T-helper 2 cell treated with Interferon-gamma antibody and Interleukin-4, amounts not matched to agents 100 ng/mL and 5 ng/mL, for 36 hours (primary cell): ENCODE results near the gene SRGN. TPM values are rescaled to one million over a fixed set of nuclear protein-coding genes. Genes with fewer than 3 reads are reported as not detected.
"Not testable (repeated sequence)": the region's sequence is repeated elsewhere in the genome, so short reads cannot be mapped to it uniquely, and the experiment has no call there.

Source experiments
- intact Hi-C: fragments of 100-400 bp; cut with micrococcal nuclease; formaldehyde crosslinking; loops from one replicate; pipeline ENCODE4 v1.15.1; 2023
- total RNA-seq: library from RNA; stranded (reverse); gene quantifications from 2 replicates; pipeline ENCODE4 v1.2.3, GENCODE V29; 2022

The SRGN gene
- 215 and 220 TPM in 2 replicates for total RNA-seq

DNA sequence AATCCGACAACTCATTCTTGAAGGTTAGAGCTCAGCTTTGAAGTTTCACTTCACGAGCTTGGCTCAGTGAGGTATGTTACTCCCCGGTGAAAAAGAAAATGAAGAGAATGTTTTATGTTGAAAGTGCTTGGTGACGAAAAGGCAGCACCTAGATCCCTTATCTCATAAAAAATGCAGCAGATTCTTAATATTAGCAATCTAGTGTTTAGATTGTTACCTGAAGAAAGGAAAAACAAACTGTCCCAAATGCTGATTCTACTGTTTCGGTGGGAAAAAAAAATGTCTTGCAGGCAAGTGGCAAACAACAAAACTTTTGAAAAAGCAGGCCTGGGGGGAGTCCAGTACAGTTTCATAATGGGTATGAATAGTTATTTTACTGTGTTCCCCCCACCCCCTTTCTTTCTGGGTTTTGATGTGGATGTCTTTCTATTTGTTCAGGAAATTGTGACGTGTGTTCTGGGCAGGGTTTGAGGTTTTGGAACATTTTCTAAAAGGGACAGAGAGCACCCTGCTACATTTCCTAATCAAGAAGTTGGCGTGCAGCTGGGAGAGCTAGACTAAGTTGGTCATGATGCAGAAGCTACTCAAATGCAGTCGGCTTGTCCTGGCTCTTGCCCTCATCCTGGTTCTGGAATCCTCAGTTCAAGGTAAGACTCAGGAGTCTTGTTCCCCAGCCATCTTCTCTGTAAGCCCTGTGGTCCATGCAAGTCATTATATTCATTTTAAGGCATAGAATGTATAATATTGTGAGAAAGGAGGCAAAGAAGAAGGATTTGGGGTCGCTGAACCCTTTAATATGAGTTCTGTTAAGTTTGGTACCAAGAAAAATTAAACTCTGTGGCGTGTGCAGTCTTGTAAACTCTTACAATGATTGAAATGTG is at the start of gene SRGN:
Gene SRGN (plus strand): TSS at position 514 of the 881 bp plus-strand sequence. CDS start 55 bp downstream, at position 569.
- intact Hi-C loops: loop anchor here (1.0 to 2.0 kb wide), 3 partner anchors 27 to 99 kb away; partner anchors contain the start of genes KIFBP and SUPV3L1

GRCh38 chr10:69040904-69041303 is 47.0 kb upstream of the SRGN start:
- intact Hi-C loops: not testable (repeated sequence)

- intact Hi-C loops: no loop called here
Observed at GRCh38 chr10:69042417-69042816, 45.5 kb upstream of the SRGN start.

DNA sequence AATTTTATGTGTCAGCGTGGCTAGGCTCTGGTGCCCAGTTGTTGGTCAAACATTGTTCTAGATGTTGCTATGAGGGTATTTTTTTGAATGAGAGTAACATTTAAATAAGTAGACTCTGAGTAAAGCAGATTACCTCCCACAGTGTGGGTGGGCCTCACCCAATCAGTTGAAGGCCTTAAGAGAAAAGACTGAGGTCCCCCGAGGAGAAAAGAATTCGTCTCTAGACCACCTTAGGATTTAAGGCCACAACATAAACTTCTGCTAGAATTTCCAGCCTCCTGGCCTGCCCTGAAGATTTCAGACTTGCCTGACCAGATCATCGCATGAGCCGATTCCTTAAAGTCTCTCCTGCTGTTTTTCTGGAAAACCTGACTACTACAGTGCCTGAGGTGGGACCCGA is 45.1 kb upstream of the SRGN start:
- intact Hi-C loops: no loop called here

GRCh38 chr10:69043931-69044531 is 43.9 kb upstream of the SRGN start:
- intact Hi-C loops: loop anchor here (2.0 kb wide), 1 partner anchor 39 kb away; no protein-coding TSS in a partner anchor

- intact Hi-C loops: loop anchor here (2.0 kb wide), 1 partner anchor 40 kb away; no protein-coding TSS in a partner anchor
Observed at GRCh38 chr10:69044546-69044945, 43.4 kb upstream of the SRGN start.

- intact Hi-C loops: loop anchor here (1.0 to 2.0 kb wide), 5 partner anchors 10 to 45 kb away; no protein-coding TSS in a partner anchor
Observed at GRCh38 chr10:69045441-69046300, 42.2 kb upstream of the SRGN start.

GRCh38 chr10:69047111-69047832 is 40.6 kb upstream of the SRGN start:
- intact Hi-C loops: no loop called here

DNA sequence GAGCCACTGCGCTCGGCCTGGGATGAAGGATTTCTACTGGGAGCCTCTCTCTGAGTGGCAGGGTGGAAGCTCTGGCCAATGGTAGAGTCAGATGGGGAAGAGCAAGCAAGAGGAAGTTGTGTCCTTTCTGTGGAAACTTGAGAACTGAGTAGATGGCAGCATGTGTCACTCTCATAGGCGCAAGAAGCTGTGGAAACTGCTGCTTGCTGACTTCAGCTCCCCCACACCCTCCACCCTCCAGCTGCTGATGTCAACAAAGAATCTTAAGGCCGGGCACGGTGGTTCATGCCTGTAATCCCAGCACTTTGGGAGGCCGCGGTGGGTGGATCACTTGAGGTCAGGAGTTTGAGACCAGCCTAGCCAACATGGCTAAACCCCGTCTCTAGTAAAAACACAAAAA is 39.8 kb upstream of the SRGN start:
- intact Hi-C loops: loop anchor here (1.0 kb wide), 1 partner anchor 9 kb away; no protein-coding TSS in a partner anchor

DNA sequence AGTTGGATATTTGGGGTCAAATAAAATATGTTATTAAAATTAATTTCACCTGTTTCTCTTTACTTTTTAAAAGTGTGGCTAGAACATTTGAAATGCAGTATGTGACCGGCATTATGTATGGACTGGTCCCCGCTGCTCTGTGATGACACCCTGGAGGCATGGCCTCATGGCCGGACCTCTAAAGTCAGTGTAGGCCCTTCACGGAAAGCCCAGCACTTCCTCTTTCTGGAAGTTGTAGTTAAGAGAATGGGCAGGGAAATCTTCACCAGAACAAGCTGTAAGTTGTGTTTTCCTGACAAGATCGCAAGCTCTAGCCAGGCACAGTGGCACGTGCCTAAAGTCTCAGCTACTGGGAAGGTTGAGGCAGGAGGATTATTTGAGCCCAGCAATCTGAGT is 38.3 kb upstream of the SRGN start:
- intact Hi-C loops: no loop called here

- intact Hi-C loops: no loop called here
Observed at GRCh38 chr10:69051303-69051702, 36.6 kb upstream of the SRGN start.

GRCh38 chr10:69051710-69052487 is 36.0 kb upstream of the SRGN start:
- intact Hi-C loops: no loop called here

DNA sequence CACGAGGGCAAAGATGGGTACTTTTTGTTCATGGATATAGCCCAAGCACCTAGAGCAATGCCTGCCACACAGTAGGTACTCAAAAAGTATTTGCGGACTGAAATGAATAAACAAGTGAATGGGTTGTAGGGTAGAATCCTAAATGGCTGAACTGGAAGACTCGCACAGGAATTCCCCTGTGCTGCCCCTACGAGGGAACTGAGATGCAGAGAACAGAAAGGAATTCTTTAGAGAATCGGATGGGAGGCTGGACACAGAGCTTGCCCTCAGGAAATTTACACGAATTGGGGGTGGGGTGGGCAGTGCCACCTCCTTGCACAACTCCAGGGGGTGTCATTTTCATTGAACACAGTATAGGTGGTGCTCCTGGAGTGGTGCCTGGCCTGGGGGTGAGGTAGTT is 35.2 kb upstream of the SRGN start:
- intact Hi-C loops: no loop called here

- intact Hi-C loops: loop anchor here (1.0 kb wide), 1 partner anchor 10 kb away; no protein-coding TSS in a partner anchor
Observed at GRCh38 chr10:69055241-69055640, 32.7 kb upstream of the SRGN start.

GRCh38 chr10:69056129-69056528 is 31.8 kb upstream of the SRGN start:
- intact Hi-C loops: no loop called here

DNA sequence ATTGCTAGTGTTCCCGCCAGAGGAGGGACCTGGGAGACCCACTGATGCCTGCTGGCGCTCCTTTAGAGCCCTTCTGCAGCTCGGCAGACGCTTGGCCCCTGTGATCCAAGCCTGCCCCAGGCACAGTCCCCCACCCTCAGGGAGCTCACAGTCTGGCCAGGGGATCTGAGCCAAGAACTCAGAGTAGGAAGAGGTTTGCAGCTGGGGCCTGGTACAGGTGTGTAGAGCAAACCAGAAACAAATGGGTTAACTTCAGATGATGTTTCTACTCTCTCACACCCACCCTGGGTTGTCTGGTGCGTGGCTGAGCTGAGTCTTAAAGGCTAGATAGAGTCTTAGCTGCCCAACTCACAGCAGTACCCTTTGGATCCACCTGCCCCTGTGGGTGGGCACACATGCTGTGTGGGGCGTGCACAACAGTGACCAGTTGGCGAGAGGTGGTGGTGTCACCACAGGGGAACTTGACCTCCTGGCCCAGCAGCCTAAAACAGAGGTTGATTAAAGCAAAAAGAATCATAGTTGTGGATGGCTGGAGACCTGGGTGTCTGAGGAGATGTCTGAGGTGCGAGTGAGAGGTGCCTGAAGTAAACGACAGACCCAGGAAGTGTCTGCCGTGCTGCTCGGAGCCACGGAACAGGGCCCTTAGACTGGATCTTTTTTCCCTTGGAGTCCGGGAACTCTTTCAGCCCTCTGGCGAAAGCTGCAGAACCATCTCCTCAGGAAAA is 31.2 kb upstream of the SRGN start:
- intact Hi-C loops: loop anchor here (1.0 kb wide), 1 partner anchor 8 kb away; no protein-coding TSS in a partner anchor

DNA sequence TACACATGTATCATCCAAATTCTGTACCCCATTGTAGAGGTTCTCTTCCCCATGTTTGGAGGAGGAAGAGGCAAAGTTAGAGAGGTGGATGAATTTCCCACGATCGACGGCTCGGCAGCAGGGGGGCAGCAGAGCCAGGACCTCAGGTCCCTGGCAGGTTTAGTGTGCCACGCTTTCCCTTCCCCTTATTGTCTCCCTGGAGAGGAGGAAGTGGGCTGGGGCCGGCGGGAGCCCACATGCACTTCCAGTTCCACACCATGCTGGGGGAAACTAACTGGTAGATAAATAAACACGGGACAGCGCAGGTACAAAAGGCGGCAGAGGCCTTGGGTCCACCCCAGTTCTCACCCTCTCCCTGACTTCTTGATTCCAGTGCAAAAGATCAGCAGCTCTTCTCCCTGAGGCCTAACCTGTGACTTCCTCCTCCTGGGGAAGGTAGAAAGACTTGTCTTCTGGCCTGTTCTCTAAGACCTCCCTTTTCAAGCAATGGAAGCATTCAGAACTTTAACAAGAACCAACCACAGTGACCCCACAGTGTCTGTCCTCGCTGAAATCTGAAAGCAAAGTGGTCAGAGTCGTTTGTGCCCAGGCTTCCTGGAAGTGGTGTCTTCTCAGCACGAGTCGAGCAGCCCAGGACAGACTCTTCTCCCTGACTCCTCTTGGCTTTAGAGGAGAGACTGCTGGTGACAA is 30.5 kb upstream of the SRGN start:
- intact Hi-C loops: loop anchor here (1.0 kb wide), 1 partner anchor 9 kb away; no protein-coding TSS in a partner anchor

DNA sequence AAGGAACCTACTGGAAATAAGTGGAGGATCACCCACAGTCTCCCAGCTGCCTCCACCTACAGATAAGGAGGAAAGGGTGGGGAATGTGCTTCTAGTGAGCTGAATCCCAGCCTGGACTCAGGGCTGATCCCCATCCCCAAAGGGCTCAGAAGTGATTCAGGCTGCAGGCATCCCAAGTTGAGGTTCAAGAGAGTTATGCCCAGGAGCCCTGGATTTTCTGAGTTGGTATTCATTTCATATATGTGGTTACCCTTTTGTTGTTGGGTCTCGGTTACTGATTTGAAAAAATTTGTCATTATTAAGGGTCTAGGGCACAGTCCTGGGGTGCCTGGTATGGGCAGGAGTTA is 30.0 kb upstream of the SRGN start:
- intact Hi-C loops: loop anchor here (1.0 kb wide), 1 partner anchor 10 kb away; no protein-coding TSS in a partner anchor
